Activated CD8-positive, alpha-beta memory T cell treated with anti-CD3 and anti-CD28 coated beads, Interleukin-2, amount 10 ng/mL, durations not matched to agents 7 days and 5 days (primary cell): ENCODE results near the gene JAKMIP1. TPM values are rescaled to one million over a fixed set of nuclear protein-coding genes. Genes with fewer than 3 reads are reported as not detected.
A peak's percentile ranks its signal among the peaks of the same experiment; 100 is the strongest.

Experiments used
- ATAC-seq: fragments of 150-1000 bp; cut with Tn5 transposase; one replicate; pipeline ENCODE4 v1.10.0; 2021; ENCODE audit warnings: moderate library complexity
- CTCF ChIA-PET: fragments of 350-600 bp; sonication (Branson Sonifier 250); formaldehyde crosslinking; loops from one replicate; lab custom pipeline; 2021; ENCODE audit warnings: antibody characterized with exemption; lab: Charles Lee
- DNase-seq: peaks from one replicate; pipeline ENCODE4 v3.0.0-alpha.2; 2020
- H3K27ac Mint-ChIP-seq: one replicate; pipeline ENCODE4 v1.8.0; 2021; ENCODE audit warnings: mild to moderate bottlenecking, mixed read lengths
- H3K27me3 Mint-ChIP-seq: one replicate; pipeline ENCODE4 v1.8.0; 2021; ENCODE audit warnings: mixed read lengths
- H3K36me3 Mint-ChIP-seq: one replicate; pipeline ENCODE4 v1.8.0; 2021; ENCODE audit warnings: mild to moderate bottlenecking, mixed read lengths
- H3K4me1 Mint-ChIP-seq: one replicate; pipeline ENCODE4 v1.8.0; 2021; ENCODE audit warnings: mixed read lengths
- H3K4me3 Mint-ChIP-seq: one replicate; pipeline ENCODE4 v1.8.0; 2021; ENCODE audit warnings: mild to moderate bottlenecking, moderate library complexity, mixed read lengths
- H3K9me3 Mint-ChIP-seq: one replicate; pipeline ENCODE4 v1.8.0; 2022; ENCODE audit warnings: low read depth, mixed read lengths
- total RNA-seq, 2 experiments: library from RNA; stranded (reverse); gene quantifications; one replicate each; pipeline ENCODE4 v1.2.3, GENCODE V29; 2021

JAKMIP1 gene
- total RNA-seq, 2 experiments from 2014 or later: 41.7 to 57.8 TPM

GRCh38 chr4:6205567-6205931, 5.2 kb upstream of the JAKMIP1 start:
- H3K36me3 Mint-ChIP-seq: peaks cover 13% of the 10 kb centered on the region
- no peak for DNase-seq
- peaks cover 33% of the 10 kb centered on the region for H3K27me3 Mint-ChIP-seq
- no peak for ATAC-seq
- no peaks in the 10 kb centered on the region for H3K9me3 Mint-ChIP-seq
- no peak overlapping the region for H3K4me3 Mint-ChIP-seq
- CTCF ChIA-PET: interaction anchor here (1.2 kb wide), 1 partner anchor 72 kb away, joined by 4 read pairs; no protein-coding TSS in a partner anchor
- no peak overlapping the region for H3K27ac Mint-ChIP-seq
- peaks cover 15% of the 10 kb centered on the region for H3K4me1 Mint-ChIP-seq

- ATAC-seq (no peak), DNase-seq (no peak)
- Mint-ChIP-seq H3K27ac (no peak overlapping the region), H3K36me3 (peaks cover 13% of the 10 kb centered on the region), H3K4me1 (peaks cover 15% of the 10 kb centered on the region), H3K4me3 (no peak overlapping the region), H3K9me3 (no peaks in the 10 kb centered on the region), H3K27me3 (peaks cover 33% of the 10 kb centered on the region)
- CTCF ChIA-PET: interaction anchor here (1.0 to 1.2 kb wide), 2 partner anchors 37 to 72 kb away, joined by 3 to 4 read pairs; no protein-coding TSS in a partner anchor
Observed at GRCh38 chr4:6204871-6205566, 4.7 kb upstream of the JAKMIP1 start.

GRCh38 chr4:6204098-6204497, 3.7 kb upstream of the JAKMIP1 start:
- ATAC-seq (no peak), DNase-seq (no peak)
- no peaks in the 10 kb centered on the region for H3K9me3 Mint-ChIP-seq
- no peak overlapping the region for H3K4me3 Mint-ChIP-seq
- CTCF ChIA-PET: interaction anchor here (1.0 kb wide), 1 partner anchor 36 kb away, joined by 3 read pairs; no protein-coding TSS in a partner anchor
- H3K36me3 Mint-ChIP-seq: peaks cover 13% of the 10 kb centered on the region
- no peak overlapping the region for H3K27ac Mint-ChIP-seq
- H3K27me3 Mint-ChIP-seq: peaks cover 31% of the 10 kb centered on the region
- H3K4me1 Mint-ChIP-seq: peaks cover 15% of the 10 kb centered on the region

GRCh38 chr4:6201580-6202091, 1.3 kb upstream of the JAKMIP1 start:
- peaks cover 32% of the 10 kb centered on the region for H3K36me3 Mint-ChIP-seq
- no peaks in the 10 kb centered on the region for H3K9me3 Mint-ChIP-seq
- H3K4me3 Mint-ChIP-seq: peak overlapping the region; percentile 72
- peaks cover 15% of the 10 kb centered on the region for H3K27me3 Mint-ChIP-seq
- peak overlapping the region; percentile 80 for H3K27ac Mint-ChIP-seq
- no peak for ATAC-seq
- CTCF ChIA-PET: interaction anchor here (1.1 to 7.0 kb wide), 9 partner anchors 11 to 203 kb away, joined by 3 to 104 read pairs (median 7); no protein-coding TSS in a partner anchor
- peaks cover 37% of the 10 kb centered on the region for H3K4me1 Mint-ChIP-seq
- DNase-seq: peak; percentile 71

GRCh38 chr4:6200922-6201362, 593 bp upstream of the JAKMIP1 start:
- peaks cover 12% of the 10 kb centered on the region for H3K27me3 Mint-ChIP-seq
- DNase-seq: peak; percentile 69
- ATAC-seq: peak; percentile 17
- H3K27ac Mint-ChIP-seq: peak overlapping the region; percentile 80
- peaks cover 35% of the 10 kb centered on the region for H3K36me3 Mint-ChIP-seq
- no peaks in the 10 kb centered on the region for H3K9me3 Mint-ChIP-seq
- CTCF ChIA-PET: interaction anchor here (0.8 to 7.0 kb wide), 10 partner anchors 10 to 203 kb away, joined by 3 to 104 read pairs (median 8); no protein-coding TSS in a partner anchor
- peaks cover 42% of the 10 kb centered on the region for H3K4me1 Mint-ChIP-seq
- peak overlapping the region; percentile 72 for H3K4me3 Mint-ChIP-seq

- Mint-ChIP-seq H3K4me1 (peaks cover 48% of the 10 kb centered on the region), H3K27me3 (peaks cover 11% of the 10 kb centered on the region), H3K4me3 (peak overlapping the region; percentile 94), H3K36me3 (peaks cover 42% of the 10 kb centered on the region), H3K27ac (peak overlapping the region; percentile 97), H3K9me3 (no peaks in the 10 kb centered on the region)
- DNase-seq (peak; percentile 81), ATAC-seq (peak; percentile 29)
- CTCF ChIA-PET: interaction anchor here (0.9 to 7.0 kb wide), 14 partner anchors 8 to 201 kb away, joined by 3 to 104 read pairs (median 8); no protein-coding TSS in a partner anchor
Observed at GRCh38 chr4:6199422-6199921, 877 bp downstream of the JAKMIP1 start.

- H3K4me3 Mint-ChIP-seq: peak overlapping the region; percentile 94
- DNase-seq: peak; percentile 80
Observed at GRCh38 chr4:6198768-6199421, 1.5 kb downstream of the JAKMIP1 start.

GRCh38 chr4:6198278-6198677, 2.1 kb downstream of the JAKMIP1 start:
- H3K27ac Mint-ChIP-seq: peak overlapping the region; percentile 97
- peaks cover 52% of the 10 kb centered on the region for H3K4me1 Mint-ChIP-seq
- CTCF ChIA-PET: interaction anchor here (1.0 to 7.0 kb wide), 8 partner anchors 12 to 133 kb away, joined by 3 to 104 read pairs (median 10); no protein-coding TSS in a partner anchor
- peak; percentile 27 for ATAC-seq
- H3K4me3 Mint-ChIP-seq: peak overlapping the region; percentile 94
- DNase-seq: peak; percentile 85
- H3K27me3 Mint-ChIP-seq: peaks cover 4% of the 10 kb centered on the region
- H3K9me3 Mint-ChIP-seq: no peaks in the 10 kb centered on the region
- H3K36me3 Mint-ChIP-seq: peaks cover 52% of the 10 kb centered on the region

More at GRCh38 chr4:6198768-6199421, 1.5 kb downstream of the JAKMIP1 start:
- Mint-ChIP-seq H3K9me3 (no peaks in the 10 kb centered on the region), H3K36me3 (peaks cover 47% of the 10 kb centered on the region), H3K27ac (peak overlapping the region; percentile 97), H3K4me1 (peaks cover 48% of the 10 kb centered on the region), H3K27me3 (peaks cover 6% of the 10 kb centered on the region)
- CTCF ChIA-PET: interaction anchor here (1.0 to 7.0 kb wide), 11 partner anchors 8 to 201 kb away, joined by 3 to 104 read pairs (median 9); no protein-coding TSS in a partner anchor
- ATAC-seq: peak; percentile 46

- H3K9me3 Mint-ChIP-seq: no peaks in the 10 kb centered on the region
- CTCF ChIA-PET: interaction anchor here (0.8 to 7.0 kb wide), 8 partner anchors 11 to 133 kb away, joined by 3 to 104 read pairs (median 5); no protein-coding TSS in a partner anchor
- H3K4me3 Mint-ChIP-seq: peak overlapping the region; percentile 94
- H3K36me3 Mint-ChIP-seq: peaks cover 57% of the 10 kb centered on the region
- no peak for DNase-seq
- peaks cover 58% of the 10 kb centered on the region for H3K4me1 Mint-ChIP-seq
- H3K27ac Mint-ChIP-seq: peak overlapping the region; percentile 97
- H3K27me3 Mint-ChIP-seq: peaks cover 4% of the 10 kb centered on the region
- ATAC-seq: no peak
Observed at GRCh38 chr4:6197433-6198174, 2.7 kb downstream of the JAKMIP1 start.

GRCh38 chr4:6196871-6197270, 3.5 kb downstream of the JAKMIP1 start:
- Mint-ChIP-seq H3K36me3 (peaks cover 59% of the 10 kb centered on the region), H3K27ac (peak overlapping the region; percentile 97), H3K9me3 (no peaks in the 10 kb centered on the region), H3K4me1 (peaks cover 62% of the 10 kb centered on the region), H3K27me3 (no peaks in the 10 kb centered on the region), H3K4me3 (no peak overlapping the region)
- DNase-seq (no peak), ATAC-seq (no peak)
- CTCF ChIA-PET: interaction anchor here (0.8 to 7.0 kb wide), 4 partner anchors 15 to 134 kb away, joined by 3 to 104 read pairs (median 11); no protein-coding TSS in a partner anchor

- peaks cover 59% of the 10 kb centered on the region for H3K4me1 Mint-ChIP-seq
- DNase-seq: no peak
- CTCF ChIA-PET: interaction anchor here (1.2 to 7.0 kb wide), 2 partner anchors 15 to 135 kb away, joined by 4 to 104 read pairs; no protein-coding TSS in a partner anchor
- H3K9me3 Mint-ChIP-seq: no peaks in the 10 kb centered on the region
- H3K4me3 Mint-ChIP-seq: no peak overlapping the region
- no peaks in the 10 kb centered on the region for H3K27me3 Mint-ChIP-seq
- ATAC-seq: no peak
- peak overlapping the region; percentile 43 for H3K27ac Mint-ChIP-seq
- H3K36me3 Mint-ChIP-seq: peaks cover 55% of the 10 kb centered on the region
Observed at GRCh38 chr4:6196324-6196723, 4.0 kb downstream of the JAKMIP1 start.
